GM19023 (cell line): ENCODE measurements around the gene DERL2.

ENCODE experiments used
- ATAC-seq: cut with Tn5 transposase; IDR thresholded peaks from one replicate; pipeline ENCODE4 v1.9.1; 2021; ENCODE audit warnings: mild to moderate bottlenecking, moderate library complexity; ENCODE audit not compliant: unreplicated experiment

Gene DERL2

DNA sequence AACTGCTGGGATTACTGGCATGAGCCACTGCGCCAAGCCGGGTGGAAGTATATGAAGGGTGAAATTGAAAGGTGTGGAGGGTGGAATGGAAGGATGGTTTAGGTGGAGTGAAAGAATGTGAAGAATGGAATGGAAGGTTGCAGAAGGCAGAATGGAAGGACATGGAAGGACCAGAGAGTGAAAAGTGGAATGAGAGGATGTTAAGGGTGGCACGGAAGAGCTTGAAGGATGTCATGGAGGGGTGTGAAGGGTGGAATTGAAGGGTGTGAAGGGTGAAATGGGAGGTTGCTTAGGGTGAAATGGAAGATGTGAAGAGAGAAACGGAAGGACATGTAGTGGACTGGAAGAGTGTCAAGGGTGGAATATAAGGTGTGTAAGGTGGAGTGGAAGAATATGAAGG is 16.6 kb upstream of the DERL2 start:
- no peak for ATAC-seq

- ATAC-seq = no peak
Measured at GRCh38 chr17:5501685-5502084, 15.7 kb upstream of the DERL2 start.

DNA sequence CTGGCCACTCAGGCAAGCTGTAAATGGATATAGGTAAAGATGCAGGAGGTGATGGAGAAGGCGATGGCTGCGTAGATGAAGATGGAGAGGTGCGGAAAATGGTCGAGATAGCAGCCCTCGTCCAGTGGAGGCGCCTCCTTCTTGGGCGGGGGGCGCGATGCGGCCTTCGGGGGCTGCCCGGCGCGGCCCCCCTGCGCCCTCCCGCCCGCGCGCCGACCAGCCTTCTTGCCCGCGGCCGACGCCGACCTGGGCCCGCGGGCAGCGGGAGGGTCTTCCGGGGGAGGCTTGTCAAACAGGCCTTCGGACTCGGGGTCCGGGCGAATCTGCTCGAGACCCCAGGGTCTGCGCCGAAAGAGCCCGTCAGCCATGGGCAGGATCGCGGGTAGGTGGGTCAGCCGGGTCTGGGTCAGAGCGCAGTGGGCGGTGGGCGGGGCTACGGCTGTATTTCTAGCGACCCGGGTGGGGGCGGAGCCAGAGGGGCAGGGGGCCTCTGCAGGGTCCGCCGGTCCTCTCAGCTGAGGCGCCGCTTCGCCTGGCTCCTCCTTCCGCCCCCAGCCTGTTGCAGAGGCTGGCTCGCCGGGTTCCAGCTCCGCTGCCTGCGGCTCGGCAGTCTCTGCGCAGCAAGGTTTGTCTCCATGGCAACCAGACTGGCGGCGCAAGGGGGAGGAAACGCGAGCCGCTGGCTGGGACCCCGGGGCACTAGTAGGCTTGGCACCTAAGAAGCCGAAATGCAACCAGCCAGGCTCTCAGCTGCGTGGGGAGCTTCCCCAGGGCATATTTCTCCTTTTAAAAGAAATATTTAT is 14.8 kb upstream of the DERL2 start:
- ATAC-seq = no peak

- no peak for ATAC-seq
Measured at GRCh38 chr17:5500247-5500588, 14.2 kb upstream of the DERL2 start.

GRCh38 chr17:5499476-5500231 is 13.7 kb upstream of the DERL2 start:
- no peak for ATAC-seq

DNA sequence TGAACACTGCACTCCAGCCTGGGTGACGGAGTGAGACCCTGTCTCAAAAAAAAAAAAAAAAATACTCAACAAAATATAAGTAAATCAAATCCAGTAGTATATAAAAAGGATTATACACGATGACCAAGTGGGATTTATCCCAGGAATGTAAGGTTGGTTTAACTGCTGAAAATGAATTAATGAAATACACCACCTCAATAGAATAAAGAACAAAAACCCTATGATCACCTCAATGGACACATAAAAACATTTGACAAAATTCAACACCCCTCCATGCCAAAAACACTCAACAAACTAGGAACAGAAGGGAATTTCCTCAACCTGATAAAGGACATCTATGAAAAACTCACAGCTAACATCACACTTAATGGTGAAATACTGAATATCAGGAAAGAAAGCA is 7.0 kb upstream of the DERL2 start:
- ATAC-seq = no peak

- ATAC-seq = no peak
Measured at GRCh38 chr17:5488752-5489151, 2.8 kb upstream of the DERL2 start.

GRCh38 chr17:5486206-5487124 is 487 bp upstream of the DERL2 start, which contains the start of gene MIS12:
TSS of gene MIS12 (plus strand) at chr17:5486566. CDS start at chr17:5488863, 2,297 bp downstream.
- ATAC-seq = peak; percentile 80

GRCh38 chr17:5481451-5481850 is 4.5 kb downstream of the DERL2 start:
- ATAC-seq = no peak

GRCh38 chr17:5480962-5481361 is 5.0 kb downstream of the DERL2 start:
- ATAC-seq = no peak

- ATAC-seq = no peak
Measured at GRCh38 chr17:5478992-5479391, 7.0 kb downstream of the DERL2 start.

DNA sequence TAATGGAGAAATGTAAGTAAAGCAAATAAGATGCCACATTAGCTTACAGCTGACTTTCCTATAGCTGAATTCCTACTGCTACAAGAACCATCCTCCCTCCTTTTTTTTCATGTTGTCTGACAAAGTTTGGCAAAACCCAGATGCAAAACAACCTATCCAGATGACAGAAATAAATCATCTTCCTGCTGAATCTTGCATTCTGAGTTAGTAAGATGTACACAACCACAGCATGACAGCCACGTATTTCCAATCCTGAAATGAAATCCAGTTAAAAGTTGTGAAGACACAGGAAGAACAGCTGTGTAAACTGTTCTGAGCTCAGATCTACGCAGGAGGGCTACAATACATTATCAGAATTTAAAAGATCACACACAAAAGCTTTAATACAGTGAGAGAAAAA is 12.1 kb downstream of the DERL2 start:
- ATAC-seq = no peak

DNA sequence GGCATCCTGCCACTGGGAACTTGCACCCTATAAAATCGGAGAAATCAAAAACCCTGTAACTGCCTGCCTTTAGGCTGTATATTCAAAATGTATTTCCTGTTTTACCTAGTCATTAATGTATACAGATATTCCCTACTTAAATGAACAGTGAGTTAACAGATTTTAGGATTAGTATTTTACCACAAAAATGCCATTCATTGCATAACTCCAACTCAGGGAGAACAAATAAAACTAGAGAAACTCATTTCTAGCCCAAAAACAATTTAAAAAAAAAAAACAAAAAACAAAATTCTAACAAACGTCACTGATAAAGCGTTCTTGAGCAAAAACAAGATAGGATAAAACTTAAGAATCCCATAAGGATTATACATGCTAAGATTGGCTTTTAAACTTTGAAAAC is 13.5 kb downstream of the DERL2 start:
- no peak for ATAC-seq

GRCh38 chr17:5468075-5468473 is 17.9 kb downstream of the DERL2 start:
- ATAC-seq = peak; percentile 24

DNA sequence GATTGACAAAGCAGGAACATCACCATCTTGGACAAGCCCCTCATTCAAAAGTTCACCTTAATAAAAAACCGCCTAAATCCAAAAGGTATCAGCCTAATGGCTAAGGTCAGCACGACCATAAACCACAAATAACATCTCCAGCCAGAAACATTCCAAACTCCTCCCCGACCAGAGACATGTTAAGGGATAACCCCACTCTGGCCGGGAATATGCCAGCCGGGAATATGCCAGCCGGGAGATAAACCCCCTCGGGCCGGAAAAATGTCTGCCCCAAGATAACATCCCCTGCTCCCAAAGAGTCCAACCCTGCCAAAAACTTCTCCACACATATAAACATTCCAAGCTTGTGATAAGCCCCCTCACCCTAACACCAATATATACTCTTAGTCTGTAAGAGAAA is 18.6 kb downstream of the DERL2 start:
- no peak for ATAC-seq

- ATAC-seq = no peak
Measured at GRCh38 chr17:5466295-5466694, 19.7 kb downstream of the DERL2 start.

GRCh38 chr17:5464717-5465507 is 21.1 kb downstream of the DERL2 start:
- ATAC-seq = no peak

DNA sequence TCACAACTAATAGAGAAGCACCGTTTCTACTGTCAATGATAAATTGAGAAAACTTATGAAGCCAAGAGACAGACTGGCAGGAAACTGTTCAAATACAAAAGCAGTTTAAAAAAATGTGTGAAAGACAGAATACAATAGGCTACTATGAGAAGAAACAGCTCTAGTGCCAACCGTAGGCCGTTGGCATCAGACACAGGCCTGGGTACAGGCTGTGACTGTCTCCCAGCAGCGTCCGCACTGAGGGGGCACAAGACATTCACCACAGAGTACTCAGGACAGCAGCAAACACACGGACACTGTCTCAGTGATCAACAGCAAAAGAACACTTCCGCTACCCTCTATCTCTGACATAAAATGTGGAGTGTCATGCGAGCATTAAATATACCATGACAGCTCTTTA is 39.2 kb downstream of the DERL2 start:
- ATAC-seq = no peak

GRCh38 chr17:5444209-5444608 is 41.8 kb downstream of the DERL2 start:
- ATAC-seq = no peak

DNA sequence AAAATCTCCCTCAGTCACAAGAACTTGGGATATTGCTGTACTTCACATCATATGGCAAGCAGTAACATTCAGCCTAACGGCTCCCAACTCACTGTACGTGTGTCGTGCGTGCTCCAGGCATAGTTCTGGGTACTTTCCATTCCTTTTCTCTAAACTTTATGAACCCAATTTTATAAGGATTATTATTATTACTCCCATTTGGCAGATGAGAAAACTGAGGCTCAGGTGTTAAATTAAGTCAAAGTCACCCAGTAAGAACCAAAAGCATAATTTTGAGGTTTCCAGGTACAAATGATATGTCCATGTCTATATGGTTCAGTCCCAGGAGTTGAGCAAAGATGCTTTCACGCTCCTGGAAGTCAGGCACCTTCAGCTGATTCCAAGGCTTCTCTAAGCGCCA is 42.2 kb downstream of the DERL2 start:
- no peak for ATAC-seq

DNA sequence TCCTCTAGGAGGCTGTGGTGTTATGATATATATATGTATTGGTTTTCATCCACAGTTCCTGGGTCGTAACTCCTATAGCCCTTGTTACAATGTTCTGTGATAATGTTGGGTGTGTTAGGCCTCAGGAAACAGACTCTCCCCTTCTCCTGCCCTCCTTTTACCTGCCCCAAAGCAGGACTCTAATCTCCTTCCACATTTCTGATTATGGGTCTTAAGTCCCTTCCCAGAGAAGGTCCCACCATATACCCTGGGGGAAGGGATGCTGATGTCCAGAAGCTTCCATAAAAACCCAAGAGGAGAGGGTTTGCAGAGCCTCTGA is 46.6 kb downstream of the DERL2 start:
- no peak for ATAC-seq
